GDM1 (cell line): Measurements from ENCODE around the gene LAMP2.
A peak's percentile ranks its signal among the peaks of the same experiment; 100 is the strongest.

ENCODE experiments used
- DNase-seq: peaks from one replicate; lab custom pipeline; 2025; lab: John Stamatoyannopoulos, UW

LAMP2 gene

DNA sequence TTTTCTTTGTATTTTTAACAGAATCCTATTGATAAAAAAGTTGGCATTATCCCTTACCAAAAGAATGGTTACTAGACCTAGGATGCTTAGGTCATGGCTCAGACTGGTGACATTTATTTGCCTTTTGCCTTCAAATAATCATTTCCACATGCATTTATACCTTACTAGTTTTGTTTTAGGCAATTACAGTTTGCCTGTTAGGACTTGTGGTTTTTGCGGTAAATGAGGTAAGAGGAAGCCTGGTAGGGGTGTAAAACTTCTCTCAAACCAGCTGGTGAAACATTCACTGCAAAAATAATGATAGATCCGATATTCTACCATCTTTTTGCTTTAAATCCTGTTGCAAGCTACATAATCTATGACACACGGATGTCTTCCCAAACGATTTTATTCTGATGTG is 12.1 kb downstream of the LAMP2 start:
- DNase-seq: peak; percentile 36

DNA sequence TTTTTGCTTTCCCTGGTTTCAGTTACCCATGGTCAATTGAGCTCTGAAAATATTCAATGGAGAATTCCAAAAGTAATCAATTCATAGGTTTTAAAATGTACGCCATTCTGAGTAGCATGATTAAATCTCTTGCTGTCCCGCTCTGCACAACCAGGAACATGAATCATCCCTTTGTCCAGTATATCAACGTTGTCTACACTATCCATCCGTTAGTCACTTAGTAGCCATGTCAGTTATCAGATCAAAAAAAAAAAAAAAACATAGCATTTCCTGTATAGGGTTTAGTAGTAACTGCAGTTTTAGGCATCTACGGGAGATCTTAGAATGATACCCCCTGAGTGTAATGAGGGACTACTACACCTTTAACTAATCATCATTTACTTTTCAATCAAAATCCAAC is 15.1 kb downstream of the LAMP2 start:
- DNase-seq: no peak

DNA sequence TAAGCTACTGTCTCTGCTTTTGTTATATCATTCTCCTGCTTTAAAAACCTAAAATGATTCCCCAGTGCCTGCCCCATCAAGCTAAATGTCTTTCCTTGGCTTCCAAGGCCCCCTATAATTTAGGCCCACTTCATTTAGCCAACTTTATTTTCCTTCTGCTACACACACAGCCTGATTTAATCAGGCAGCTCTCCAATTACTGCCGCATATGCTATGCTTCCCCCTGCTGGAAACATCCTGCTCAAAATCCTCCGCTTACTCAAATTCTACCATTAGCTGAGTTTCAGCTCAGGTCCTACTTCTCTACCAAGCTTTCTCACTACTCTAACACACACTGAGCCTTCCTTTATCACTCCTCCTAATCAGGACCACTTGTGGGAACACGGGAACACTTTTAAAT is 17.0 kb downstream of the LAMP2 start:
- DNase-seq: peak; percentile 22

DNA sequence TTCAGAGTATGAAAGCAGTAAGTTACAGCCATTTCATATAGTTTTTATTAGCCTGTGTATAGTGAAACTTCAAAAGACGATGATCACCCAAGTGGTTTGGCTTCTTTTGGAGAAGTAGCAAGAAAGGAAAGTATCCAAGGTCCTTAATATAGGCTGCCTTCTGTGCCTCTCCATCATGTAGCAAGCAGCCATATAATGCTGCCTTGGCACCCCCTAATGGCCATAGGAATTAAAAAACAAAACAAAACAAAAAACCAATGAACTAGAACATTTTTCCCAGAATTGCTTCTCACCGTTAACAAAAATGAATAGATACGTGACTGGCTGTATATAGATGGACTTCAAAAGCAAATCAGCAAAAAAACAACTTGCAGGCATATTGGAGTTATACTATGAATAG is 18.9 kb downstream of the LAMP2 start:
- peak; percentile 33 for DNase-seq

DNA sequence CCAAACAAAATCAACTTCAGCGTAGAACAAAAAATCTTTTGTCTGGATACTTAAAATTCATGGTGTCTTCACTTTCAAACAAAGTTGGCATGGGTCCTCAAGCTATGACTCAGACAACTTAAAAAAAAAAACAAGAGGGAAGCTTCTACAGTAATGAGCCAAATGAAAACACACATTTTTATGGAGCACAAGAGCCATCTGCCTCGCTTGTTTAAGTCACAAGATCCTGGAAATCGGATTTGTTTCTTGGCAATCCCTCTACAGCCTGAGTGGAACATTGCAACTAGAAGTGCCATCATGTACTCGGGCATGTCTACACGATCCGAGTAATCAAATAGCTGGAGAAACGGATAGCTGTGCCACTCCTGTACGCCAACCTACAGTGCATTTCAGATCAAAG is 22.6 kb downstream of the LAMP2 start:
- DNase-seq: no peak

DNA sequence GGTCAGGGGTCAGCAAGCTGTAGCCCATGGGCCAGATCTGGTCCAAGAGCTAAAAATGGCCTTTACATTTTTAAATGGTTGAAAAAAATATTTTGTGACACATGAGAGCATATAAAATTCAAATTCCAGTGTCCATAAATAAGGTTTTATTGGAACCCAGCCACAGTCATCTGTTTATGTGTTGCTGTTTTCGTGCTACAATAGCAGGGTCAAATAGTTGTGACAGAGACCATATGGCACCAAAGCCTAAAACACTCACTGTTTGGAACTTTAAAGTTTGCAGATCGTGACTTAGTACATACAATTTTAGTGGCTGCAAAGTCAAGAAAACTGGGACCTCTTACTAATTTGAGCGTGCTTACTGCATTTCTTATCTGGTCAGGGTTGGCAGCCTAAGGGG is 29.2 kb downstream of the LAMP2 start:
- DNase-seq: no peak

DNA sequence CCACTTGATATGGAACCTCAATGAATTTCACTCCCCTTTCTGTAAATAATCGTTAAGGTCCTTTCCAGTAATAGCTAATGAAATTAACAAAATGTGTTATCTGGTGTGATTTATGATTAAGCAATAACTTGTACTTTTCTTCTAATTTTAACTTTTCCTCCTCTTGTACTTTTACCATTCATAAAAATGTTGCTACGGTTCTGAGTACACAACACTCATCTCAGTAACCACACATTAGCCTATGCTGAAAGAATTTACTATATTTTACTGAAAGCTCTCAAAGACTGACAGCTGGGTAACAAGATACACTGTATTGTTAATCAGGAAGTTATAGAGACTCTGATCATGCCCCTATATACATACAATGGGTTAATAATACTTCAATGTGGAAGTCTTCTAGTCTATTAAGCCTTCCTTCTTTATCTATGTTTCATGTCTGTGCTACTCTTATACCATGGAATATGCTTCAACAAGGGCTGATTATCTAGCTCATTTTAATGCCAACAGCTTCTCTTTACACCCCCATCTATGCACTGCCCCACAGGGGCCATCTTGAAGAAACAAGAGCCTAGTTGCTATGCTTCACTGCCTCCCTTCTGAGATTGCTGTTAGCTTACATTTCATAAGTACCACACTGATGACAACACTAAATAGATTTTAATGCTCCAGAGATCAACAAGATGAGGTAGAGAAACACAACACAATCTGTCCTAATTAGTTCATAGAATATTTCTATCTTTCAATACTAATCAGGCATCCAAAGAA is 39.1 kb downstream of the LAMP2 start:
- DNase-seq: no peak

DNA sequence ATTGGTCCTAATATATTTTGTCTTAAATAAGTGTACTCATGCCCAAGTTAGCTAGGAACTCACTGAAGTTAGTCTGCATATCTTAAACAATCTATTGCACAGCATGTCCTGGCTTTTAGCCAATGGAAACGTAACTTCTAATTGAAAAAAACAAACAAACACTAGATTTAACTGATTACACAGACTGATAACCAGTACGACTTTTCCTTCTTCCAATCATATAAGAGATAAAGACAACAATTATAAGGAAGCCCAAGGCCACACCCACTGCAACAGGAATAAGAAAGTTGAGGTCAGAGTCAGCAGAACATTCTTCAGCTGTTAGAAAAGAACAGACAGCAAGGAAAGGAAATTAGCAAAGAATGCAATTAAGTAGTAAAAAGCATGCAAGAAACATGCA is 40.8 kb downstream of the LAMP2 start:
- DNase-seq: no peak

DNA sequence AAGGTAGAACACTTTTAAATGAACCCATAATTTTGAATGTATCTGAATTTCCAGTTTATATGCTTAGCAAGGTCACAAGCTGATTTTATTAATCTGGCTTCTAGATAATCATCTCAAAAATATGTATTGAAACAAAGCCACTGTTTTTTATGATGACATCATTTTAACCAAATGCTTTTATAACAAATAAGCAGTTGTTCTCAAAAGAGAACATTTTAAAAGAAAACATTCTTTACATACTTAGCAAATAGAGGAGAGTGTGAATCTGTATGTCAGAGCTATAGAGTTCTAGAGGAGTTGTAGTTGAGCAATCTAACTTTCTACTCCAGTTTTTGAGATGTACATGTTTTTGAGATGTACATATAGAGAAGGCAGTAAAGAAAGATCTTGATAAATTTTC is 42.5 kb downstream of the LAMP2 start:
- no peak for DNase-seq

DNA sequence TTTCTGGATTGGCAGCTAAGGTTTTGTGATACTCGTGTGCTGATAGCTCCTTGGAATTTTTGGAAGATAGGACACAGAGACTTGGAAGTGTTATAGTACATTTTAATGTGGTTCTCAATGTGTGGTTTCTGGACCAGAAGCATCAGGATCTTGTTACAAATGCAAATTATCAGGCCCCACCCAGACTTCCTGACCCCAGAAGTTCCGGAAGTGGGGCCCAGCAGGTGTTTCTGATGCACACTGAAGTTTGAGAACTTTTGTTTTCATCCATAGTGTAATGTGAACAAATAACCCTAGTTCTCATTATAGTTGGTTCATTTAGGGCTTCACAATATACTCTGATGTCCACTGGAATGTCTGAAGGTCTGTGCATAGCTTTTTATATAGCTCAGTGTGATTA is 49.6 kb downstream of the LAMP2 start:
- DNase-seq: no peak

DNA sequence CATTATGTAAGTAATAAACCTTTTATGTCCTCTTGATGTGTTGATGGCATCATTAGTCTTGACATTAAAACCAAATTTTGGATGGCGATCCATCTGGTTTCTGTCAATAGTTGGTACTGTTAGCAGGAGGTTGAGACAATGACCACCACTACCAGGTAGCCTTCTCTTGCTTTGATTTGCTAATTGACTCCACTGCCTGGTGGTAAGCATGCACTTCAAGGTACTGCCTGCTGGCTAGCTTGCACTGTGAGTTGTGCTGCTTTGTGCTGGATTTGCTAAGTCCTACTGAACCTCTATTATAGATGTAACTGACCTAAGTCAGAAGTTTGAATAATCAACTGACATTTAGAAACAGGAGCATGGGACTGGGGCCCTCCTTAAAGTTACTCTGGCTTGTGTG is 60.9 kb downstream of the LAMP2 start:
- DNase-seq: no peak

DNA sequence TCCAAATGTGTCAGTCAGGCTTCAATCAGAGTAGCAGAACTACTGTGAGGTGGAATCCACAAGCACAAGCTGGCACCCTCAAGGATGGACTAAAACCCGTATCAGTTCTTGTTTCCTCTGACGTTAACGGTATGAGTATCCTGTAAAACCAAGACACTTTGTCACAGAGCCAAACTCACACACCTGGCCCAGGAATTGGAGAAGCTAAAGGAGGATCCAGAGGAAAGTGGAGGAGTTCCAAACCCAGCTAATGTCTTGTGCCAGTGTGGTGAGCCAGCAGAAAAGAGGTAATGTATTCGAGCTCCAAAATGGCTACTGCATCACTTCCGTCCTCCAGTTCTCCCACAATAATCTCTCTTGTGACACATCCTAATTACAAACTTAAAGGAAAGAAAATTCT is 62.5 kb downstream of the LAMP2 start:
- DNase-seq: no peak

DNA sequence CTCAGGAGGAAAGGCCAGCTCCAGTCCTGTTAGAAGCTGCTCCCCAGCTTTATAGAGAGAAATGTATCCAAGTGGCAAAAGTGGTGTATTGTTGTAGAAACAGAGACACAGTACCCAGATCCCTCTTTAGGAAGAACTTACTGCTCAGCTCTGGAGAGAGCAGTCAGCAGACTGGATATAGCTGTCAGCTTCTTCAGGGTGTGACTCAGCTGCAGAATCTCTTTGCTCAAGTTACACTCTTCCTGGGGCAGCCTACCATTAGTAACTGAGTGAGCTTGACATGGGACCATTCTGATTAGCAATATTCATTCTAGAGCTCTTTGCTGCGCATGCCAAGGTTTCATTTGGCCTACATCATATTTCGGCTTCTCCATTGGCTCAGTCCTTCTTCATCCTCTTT is 66.7 kb downstream of the LAMP2 start:
- DNase-seq: no peak

DNA sequence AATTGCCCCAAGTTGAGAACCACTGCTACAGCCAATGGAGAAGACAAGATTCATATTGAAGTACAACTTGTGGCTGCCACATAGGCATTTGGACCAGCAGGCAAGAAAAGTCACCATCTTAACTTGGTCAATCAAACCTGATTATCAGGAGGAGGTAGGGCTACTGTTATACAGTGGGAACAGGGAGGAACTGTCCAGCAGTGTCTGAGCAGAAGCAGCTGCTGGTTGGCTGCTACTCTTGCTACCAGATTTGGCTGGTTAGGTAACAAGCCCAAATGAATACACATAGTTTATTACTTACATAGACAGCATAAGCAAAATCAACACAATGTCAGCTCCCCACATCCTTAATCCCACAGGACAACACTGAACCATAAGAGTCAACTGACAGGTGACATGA is 67.8 kb downstream of the LAMP2 start:
- DNase-seq: no peak

DNA sequence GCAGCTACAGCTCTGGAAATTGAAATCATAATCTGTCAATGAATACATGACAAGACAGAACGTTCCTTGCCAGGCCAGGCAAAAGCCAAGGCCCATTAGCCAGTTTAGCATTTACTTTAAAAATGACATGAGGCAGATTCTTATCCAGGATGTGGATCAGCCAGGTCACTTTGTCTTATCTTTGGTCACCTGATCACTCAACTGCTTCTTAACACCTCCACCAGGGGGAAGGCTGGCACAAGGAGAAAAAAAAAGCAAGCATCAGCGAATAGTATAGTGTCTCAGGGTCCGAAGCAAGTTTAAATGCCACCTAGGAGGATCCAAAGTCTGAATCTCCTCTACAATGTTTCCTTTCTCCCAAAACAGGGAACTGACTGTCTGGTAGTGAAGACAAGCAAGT is 88.4 kb downstream of the LAMP2 start:
- DNase-seq: no peak

DNA sequence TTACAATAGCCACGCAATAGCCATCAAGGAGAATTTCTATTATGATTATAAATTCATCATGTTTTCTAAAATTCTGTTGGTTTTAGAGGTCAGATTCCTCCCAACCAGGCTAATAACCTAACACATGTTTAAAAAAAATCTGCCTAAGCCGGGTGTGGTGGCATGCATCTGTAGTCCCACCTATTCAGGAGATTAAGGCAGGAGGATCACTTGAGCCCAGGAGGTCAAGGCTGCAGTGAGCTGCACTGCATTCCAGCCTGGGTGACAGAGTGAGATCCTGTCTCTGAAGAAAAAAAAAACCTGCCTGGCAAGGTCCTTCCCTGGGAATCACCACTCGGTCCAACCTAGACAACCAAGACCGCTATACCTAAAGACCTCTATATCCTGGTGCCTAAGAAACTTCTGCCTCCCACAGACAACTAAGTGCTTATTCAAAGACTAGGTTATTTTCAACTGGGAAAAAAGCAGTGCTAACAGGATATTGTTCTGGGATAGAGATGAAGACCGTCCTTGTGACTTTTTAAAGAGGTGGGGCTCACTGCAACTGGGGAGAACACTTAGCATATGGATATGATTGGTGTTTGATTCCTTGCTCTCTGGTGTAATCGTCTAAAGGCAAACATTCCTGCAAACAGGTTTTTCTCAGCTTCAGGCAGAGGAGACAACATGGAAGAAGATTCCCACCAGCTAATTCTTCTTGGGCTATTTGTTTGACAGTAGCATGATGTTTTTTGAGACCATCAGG is 89.0 kb downstream of the LAMP2 start:
- no peak for DNase-seq

DNA sequence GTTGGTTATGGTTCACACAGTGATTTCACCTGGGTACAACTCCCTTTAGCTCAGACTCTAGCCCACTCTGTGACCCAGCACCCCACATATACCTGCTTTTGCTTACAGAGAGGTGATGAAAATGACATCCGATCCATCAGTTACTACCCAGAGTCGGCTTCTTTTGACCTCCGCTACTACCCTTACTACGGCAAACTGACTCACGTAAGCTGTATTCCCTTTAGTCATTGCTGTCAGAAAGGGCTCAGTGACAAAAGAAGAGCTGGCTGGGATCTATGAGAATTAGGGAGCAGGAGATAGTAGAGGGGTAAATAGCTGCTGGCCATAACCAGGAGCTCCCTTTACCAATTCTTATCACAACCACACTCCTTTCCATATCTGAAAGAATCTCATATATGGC is 90.5 kb downstream of the LAMP2 start:
- no peak for DNase-seq
